ENCODE measurements around the gene PAX7.
A peak's percentile ranks its signal among the peaks of the same experiment; 100 is the strongest.
"Not testable (repeated sequence)": the region's sequence is repeated elsewhere in the genome, so short reads cannot be mapped to it uniquely, and the experiment has no call there.

PAX7 gene

DNA sequence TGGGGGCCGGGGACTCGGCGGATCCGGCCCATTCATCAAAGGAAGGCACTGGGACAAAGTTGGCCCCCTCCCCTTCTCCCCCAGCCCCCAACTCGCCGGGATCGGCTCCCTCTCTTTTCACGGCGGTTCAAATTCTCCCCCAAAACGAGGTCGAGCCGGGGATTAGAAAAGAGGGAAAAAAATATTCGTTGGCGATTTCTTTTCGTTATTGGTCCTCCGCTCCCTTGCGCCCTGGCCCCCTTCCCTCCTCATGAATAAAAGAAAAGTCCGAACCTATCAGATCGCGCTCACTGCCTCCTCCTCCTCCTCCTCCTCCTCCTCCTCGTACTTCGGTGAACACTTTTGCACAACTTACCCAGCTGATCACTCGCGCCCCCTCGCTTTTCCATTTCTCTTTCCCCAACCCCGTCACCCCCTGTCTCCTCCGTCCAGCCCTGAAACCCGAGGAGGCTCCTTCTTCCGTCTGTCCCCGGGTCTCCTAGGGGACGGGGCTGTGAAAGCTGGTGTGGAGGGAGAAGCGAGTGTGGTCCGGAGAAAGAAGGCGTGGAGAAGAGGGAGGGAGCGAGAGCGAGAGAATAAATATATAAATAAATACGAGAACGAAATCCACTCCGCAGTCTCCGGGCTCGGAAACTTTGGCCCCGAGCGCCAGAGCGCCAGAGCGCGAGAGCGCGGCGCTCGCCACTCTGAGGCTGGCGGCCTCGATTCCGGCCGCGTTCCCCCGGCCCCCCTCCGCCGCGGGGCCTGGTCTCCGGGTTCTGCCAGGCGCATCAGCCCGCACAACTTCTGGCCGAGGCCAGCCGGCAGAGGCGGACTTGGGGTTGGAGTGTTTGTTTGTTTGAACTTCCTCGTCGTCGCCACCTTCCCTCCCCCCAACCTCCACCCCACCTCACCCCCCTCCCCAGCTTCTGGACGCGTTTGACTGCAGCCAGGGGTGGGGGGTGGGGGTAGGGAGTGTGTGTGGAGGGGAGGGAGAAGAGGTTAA lies at the start of gene PAX7:
Gene PAX7, plus strand, starts transcription at position 336 of the 985 bp plus-strand sequence. CDS start 758 bp downstream, outside the sequence.
- no peak for DNase-seq

DNA sequence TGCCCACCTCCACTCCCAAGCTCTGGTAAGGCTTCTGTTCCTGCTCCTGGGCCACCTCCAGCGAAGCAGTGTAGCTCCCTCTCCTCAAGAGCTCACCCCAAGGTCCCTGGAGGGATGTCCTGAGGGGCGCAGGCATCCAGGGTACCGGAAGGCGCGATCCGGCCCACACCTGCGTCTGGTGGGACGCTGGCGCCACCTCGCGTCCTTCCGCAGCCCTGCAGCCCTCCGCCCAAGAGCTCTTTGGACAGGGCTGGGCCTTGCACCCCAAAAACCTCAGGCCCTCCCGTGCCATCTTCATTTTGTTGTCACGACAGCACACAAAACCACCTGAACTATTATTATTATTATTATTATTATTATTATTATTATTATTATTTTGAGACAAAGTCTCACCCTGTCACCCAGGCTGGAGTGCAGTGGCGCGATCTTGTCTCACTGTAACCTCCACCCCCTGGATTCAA lies 49.2 kb upstream of the PAX7 start:
- DNase-seq: peak; percentile 55

GRCh38 chr1:18582890-18583289 lies 47.8 kb upstream of the PAX7 start:
- DNase-seq: no peak

- DNase-seq: no peak
These were observed 47.2 kb upstream of the PAX7 start for GRCh38 chr1:18583326-18583941.

DNA sequence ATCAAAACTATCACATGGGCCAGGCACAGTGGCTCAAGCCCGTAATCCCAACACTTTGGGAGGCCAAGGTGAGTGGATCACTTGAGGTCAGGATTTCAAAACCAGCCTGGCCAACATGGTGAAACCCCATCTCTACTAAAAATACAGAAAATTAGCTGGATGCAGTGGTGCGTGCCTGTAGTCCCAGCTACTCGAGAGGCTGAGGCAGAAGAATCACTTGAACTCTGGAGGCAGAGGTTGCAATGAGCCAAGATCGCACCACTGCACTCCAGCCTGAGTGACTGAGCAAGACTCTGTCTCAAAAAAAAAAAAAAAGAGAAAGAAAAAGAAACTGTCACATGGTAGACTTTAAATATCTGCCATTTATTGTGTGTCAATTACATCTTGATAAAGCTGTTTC lies 44.6 kb upstream of the PAX7 start:
- not testable (repeated sequence) for DNase-seq

GRCh38 chr1:18588093-18588492 lies 42.6 kb upstream of the PAX7 start:
- DNase-seq: no peak

DNA sequence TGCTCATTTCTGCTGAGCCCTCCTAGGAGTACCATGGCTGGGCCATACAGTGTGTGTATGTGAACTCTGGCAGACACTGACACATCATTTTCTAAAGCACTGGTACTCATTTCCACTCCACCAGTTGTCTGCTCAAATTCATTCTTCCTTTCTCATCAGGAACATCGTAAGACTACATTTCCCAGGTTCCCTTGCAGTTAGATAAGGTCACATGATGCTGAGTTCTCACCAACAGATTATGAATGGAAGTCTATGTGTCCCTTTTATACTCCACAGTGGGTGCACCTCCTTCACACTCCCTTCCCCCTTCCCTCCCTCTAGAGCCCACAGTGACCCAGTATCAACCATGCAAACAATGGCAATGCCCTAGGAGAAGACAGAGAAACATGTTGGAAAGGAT lies 38.3 kb upstream of the PAX7 start:
- peak; percentile 12 for DNase-seq

DNA sequence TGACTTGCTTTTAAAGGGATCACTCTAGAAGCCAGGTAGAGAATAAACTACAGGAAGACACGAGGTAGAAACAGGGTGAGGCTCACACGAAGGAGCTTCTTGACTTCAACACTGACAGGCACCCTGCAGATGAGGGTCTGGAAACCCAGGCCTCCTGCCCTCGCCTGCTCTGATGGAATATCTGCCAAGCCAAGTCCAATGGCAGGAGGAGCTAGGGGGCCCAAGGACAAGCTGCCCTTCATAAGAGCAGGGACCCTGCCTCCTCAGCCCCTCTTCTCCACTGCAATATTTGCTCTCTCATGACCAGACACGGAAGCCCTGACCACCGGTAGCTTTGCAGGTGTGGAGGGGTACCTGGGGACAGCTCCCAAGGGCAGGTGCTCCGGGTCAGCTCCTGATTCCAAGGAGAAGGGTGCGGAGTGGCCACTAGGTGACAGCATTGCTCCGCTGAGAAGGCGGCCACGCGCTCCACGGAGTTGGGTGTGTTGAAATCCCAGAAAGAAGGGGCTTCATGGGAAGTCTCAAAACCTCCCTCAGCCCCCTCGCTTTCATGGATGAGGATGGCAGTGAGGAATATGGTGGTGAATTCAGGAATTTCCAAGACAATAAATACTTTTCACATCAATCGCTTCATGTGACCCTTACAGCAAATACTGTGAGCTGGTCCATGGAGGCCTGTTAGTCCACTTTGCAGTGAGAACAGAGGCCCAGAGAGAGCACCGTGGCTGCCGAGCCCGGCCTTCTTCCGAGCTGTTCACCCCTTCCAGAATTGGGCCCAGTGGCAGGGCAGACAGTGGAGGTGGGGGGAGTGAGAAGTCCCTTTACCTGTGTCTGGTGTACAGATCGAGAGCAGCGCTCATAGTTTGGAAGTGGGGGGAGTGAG lies 33.2 kb upstream of the PAX7 start:
- peak; percentile 65 for DNase-seq

GRCh38 chr1:18599086-18599485 lies 31.6 kb upstream of the PAX7 start:
- no peak for DNase-seq

DNA sequence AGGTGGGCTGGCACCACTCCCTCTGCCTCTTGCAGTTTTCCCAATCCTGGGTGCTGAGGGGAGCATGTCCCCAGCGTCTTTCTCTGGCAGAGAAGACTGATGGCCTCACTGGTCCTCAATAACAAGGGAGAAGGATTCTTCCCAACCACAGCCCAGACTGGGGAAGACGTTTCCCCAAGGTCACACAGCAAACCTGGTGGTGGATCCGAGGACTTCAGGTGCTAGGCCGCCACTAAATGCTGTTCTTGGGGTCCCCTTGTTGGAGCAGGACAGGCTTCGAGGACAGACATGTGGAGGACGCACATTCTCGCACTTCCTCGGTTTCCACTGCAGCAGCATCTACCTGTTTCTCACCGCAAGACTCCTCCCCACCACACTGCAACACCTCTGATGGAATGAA lies 30.9 kb upstream of the PAX7 start:
- DNase-seq: no peak

GRCh38 chr1:18602533-18603211 lies 28.0 kb upstream of the PAX7 start:
- no peak for DNase-seq

DNA sequence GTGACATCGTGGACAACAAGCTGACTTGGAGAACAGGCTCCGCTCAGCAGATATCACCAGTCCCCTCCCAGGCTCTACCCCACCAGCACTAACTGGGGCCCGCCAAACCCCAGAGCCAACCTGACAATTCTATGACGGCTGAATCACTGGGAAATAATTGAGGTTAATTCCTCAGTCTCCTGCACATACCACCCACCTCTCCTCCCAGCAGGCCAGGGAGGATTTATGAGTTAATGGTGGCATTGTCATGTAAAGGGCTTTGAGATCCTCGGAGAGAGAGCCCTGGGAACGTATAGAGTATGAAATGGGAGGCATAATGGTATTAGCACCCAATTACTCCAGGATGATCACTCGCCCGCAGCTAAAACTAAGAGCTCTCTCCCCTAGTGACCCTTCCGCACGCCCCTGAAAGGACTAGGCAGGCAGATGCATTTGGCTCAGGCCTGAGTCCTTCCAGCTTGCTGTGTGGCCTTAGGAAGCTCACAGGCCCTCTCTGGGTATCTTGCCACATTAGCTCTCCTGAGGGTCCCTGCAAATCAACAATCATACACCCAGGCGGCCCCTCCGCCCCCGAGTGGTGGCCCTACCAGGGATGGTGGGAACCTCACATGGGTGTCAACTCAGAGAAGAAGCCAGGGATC lies 27.3 kb upstream of the PAX7 start:
- no peak for DNase-seq

DNA sequence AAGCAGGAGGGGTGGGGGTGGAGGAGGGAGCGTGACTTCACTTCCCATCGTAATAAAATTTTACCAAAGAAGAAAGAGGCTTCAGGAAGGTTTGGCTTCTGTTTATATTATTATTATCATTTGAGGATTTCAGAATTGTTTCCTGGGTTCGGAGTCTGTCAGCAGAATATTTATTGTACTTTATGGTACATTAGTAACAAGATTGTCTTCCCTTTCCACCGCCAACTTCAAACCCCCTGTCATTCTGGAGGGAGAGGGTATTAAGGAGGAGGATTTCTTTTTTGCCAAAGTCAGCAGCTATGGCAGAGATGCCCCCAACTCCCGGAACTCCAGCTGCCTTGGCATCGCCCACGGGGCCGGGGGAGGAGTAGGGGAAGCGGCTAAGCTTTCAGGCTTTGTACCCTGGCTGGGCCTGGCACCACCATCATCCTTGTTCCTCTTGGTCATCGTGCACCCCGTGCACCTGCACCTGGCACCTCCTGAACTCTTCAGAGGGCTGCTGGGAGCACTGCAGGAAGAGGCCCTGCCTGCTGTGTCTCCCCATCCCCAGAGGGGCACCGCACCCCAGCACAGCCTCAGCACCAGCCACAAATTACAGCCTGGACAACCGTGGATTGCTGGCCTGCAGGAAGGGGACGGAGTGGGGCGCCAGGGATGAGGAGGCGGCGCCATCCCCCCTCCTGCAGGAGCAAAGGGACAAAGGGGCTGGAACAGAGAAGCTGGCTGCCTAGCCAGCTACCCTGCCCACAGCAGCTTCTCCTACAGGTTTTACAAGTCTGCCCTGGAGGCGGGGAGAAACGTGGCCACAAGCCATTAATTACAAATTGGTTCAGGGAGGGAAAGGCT lies 24.0 kb upstream of the PAX7 start:
- DNase-seq: no peak

DNA sequence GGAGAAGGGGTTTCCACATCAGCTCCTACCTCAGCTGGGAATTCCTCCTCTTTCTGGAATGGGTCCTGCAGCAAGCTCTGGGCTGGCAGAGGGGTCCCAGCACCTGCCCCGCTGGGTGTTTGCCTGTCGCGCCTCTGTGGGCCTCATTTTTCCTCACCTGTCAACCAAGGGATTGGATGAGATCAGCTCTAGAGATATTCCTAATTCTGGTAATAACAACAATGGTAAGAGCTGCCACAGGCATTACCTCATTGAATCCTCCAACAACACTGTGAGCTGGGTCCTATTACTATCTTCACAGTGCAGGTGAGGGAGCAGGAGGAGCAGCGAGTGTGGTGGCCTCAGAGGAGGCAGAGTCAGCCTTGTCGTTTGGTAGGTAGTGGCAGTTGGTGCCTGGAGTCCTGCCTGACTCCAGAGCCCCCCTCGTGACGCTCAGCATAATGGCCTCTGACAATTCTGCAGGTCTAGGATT lies 23.3 kb upstream of the PAX7 start:
- no peak for DNase-seq

DNA sequence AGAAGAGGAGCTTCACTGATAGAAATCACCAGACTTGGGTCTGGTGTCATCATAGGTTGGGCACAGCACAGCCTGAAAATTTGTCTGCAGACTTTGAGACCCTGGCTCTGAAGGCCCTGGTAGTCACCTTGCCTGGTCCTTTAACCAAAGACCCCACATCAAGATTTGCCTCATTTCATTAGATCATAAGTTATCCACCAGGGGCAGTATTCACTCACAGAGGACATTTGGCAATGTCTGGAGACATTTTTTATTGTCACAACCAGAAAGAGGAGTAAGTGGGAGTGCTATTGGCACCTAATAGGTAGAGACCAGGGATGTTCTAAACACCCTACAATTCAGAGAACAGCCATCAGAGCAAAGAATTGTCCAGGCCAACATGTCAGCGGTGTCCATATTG lies 22.1 kb upstream of the PAX7 start:
- DNase-seq: peak; percentile 40

GRCh38 chr1:18611311-18611710 lies 19.3 kb upstream of the PAX7 start:
- no peak for DNase-seq

GRCh38 chr1:18612073-18612472 lies 18.6 kb upstream of the PAX7 start:
- DNase-seq: no peak

GRCh38 chr1:18614069-18614735 lies 16.4 kb upstream of the PAX7 start:
- no peak for DNase-seq

- no peak for DNase-seq
These were observed 11.8 kb upstream of the PAX7 start for GRCh38 chr1:18618546-18619466.
